ENCODE data around the gene PARVG. TPM values are rescaled to one million over a fixed set of nuclear protein-coding genes. Genes with fewer than 3 reads are reported as not detected.
"Not testable (repeated sequence)": the region's sequence is repeated elsewhere in the genome, so short reads cannot be mapped to it uniquely, and the experiment has no call there.

PARVG gene
- total and polyA plus RNA-seq, 12 donors = 1.4 to 61.1 (median 14.8) TPM

- Histone ChIP-seq H3K27ac (no peak overlapping the region), H3K9me3 (replicated peaks in 1 of 3) (no peaks in the 10 kb centered on the region), H3K27me3 (no peaks in the 10 kb centered on the region), H3K36me3 (replicated peaks in 1 of 2) (no peaks in the 10 kb centered on the region), H3K4me1 (replicated peaks in 1 of 2) (no peaks in the 10 kb centered on the region), H3K4me3 (no peak overlapping the region)
- intact Hi-C loops (cut with DNase I) = no loop called here
- 65 to 92% (median 83%) methylated on average over 2 of the region's 2 CpGs for WGBS, 4 donors
- TF ChIP-seq POLR2A (IDR thresholded peaks at IDR 0.05) = no peak
- TF ChIP-seq CTCF (IDR thresholded peaks at IDR 0.05) = no peak
- no peak for DNase-seq
Measured at GRCh38 chr22:44229809-44230208, 49.1 kb downstream of the PARVG start.

- DNase-seq = no peak
- intact Hi-C loops (cut with DNase I) = no loop called here
- TF ChIP-seq POLR2A (IDR thresholded peaks at IDR 0.05) = no peak
- Histone ChIP-seq H3K27ac (no peak overlapping the region), H3K4me3 (no peak overlapping the region), H3K27me3 (no peaks in the 10 kb centered on the region), H3K4me1 (replicated peaks in 1 of 2) (no peaks in the 10 kb centered on the region), H3K9me3 (replicated peaks in 1 of 3) (no peaks in the 10 kb centered on the region), H3K36me3 (replicated peaks in 1 of 2) (no peaks in the 10 kb centered on the region)
- 69 to 79% (median 70%) methylated on average over 4 of the region's 4 CpGs for WGBS, 4 donors
Measured at GRCh38 chr22:44231233-44231632, 50.5 kb downstream of the PARVG start.

GRCh38 chr22:44234372-44234771 is 53.6 kb downstream of the PARVG start:
- H3K9me3 ChIP-seq (replicated peaks in 1 of 3); intact Hi-C loops (cut with DNase I): not testable (repeated sequence)

GRCh38 chr22:44237290-44237689 is 56.6 kb downstream of the PARVG start:
- Histone ChIP-seq H3K36me3 (replicated peaks in 1 of 2) (no peaks in the 10 kb centered on the region), H3K4me1 (replicated peaks in 1 of 2) (no peaks in the 10 kb centered on the region), H3K27ac (no peak overlapping the region), H3K9me3 (replicated peaks in 1 of 3) (no peaks in the 10 kb centered on the region), H3K4me3 (no peak overlapping the region), H3K27me3 (no peaks in the 10 kb centered on the region)
- DNase-seq = no peak
- intact Hi-C loops (cut with DNase I) = no loop called here
- TF ChIP-seq CTCF (IDR thresholded peaks at IDR 0.05) = no peak
- TF ChIP-seq POLR2A (IDR thresholded peaks at IDR 0.05) = no peak

More at GRCh38 chr22:44234372-44234771, 53.6 kb downstream of the PARVG start:
- WGBS, 4 donors = 93 to 96% (median 94%) methylated on average over 12 of the region's 12 CpGs
- H3K4me3 ChIP-seq; DNase-seq; H3K36me3 ChIP-seq (replicated peaks in 1 of 2); H3K27ac ChIP-seq; H3K4me1 ChIP-seq (replicated peaks in 1 of 2); H3K27me3 ChIP-seq: not testable (repeated sequence)

GRCh38 chr22:44241121-44241520 is 60.4 kb downstream of the PARVG start:
- H3K27ac ChIP-seq; H3K4me3 ChIP-seq; DNase-seq; H3K9me3 ChIP-seq (replicated peaks in 1 of 3); H3K36me3 ChIP-seq (replicated peaks in 1 of 2); H3K27me3 ChIP-seq; H3K4me1 ChIP-seq (replicated peaks in 1 of 2); intact Hi-C loops (cut with DNase I): not testable (repeated sequence)
- WGBS, 4 donors = 79 to 90% (median 84%) methylated on average over 3 of the region's 3 CpGs

- Histone ChIP-seq H3K36me3 (replicated peaks in 1 of 2) (no peaks in the 10 kb centered on the region), H3K9me3 (replicated peaks in 1 of 3) (no peaks in the 10 kb centered on the region), H3K4me3 (no peak overlapping the region), H3K27ac (no peak overlapping the region), H3K27me3 (no peaks in the 10 kb centered on the region), H3K4me1 (replicated peaks in 1 of 2) (no peaks in the 10 kb centered on the region)
- 57 to 75% (median 66%) methylated on average over 9 to 17 of the region's 17 CpGs for WGBS, 4 donors
- intact Hi-C loops (cut with DNase I) = no loop called here
- TF ChIP-seq POLR2A (IDR thresholded peaks at IDR 0.05) (no peak), CTCF (IDR thresholded peaks at IDR 0.05) (no peak)
- DNase-seq = peak in 1 of 7 donors; percentile 20
Measured at GRCh38 chr22:44242946-44243724, 62.4 kb downstream of the PARVG start.
